Activated T-cell treated with anti-CD3 and anti-CD28 coated beads, Interleukin-2, amount 50 U/mL, for 24 hours (primary cell): ENCODE measurements around the gene SEC24B.

Experiments used
- DNase-seq: peaks from one replicate; pipeline ENCODE4 v3.0.0-alpha.2; 2020
- H3K27ac Mint-ChIP-seq: 2 replicates; pipeline ENCODE4 v1.8.0; 2020; ENCODE audit warnings: mild to moderate bottlenecking, mixed read lengths
- H3K27me3 Mint-ChIP-seq: 2 replicates; pipeline ENCODE4 v1.8.0; 2020; ENCODE audit warnings: mixed read lengths
- H3K36me3 Mint-ChIP-seq: 2 replicates; pipeline ENCODE4 v1.8.0; 2020; ENCODE audit warnings: low read depth, mixed read lengths
- H3K4me1 Mint-ChIP-seq: 2 replicates; pipeline ENCODE4 v1.8.0; 2020; ENCODE audit warnings: low read depth, mixed read lengths
- H3K4me3 Mint-ChIP-seq: 2 replicates; pipeline ENCODE4 v1.8.0; 2020; ENCODE audit warnings: mild to moderate bottlenecking, moderate library complexity, mixed read lengths
- H3K9me3 Mint-ChIP-seq: 2 replicates; pipeline ENCODE4 v1.8.0; 2020; ENCODE audit warnings: mixed read lengths

Gene SEC24B

GRCh38 chr4:109414938-109415337 lies 18.7 kb upstream of the SEC24B start:
- H3K27me3 Mint-ChIP-seq, result no peaks in the 10 kb centered on the region
- H3K4me1 Mint-ChIP-seq, result peaks cover 7% of the 10 kb centered on the region
- no peak overlapping the region for H3K4me3 Mint-ChIP-seq
- no peak overlapping the region for H3K27ac Mint-ChIP-seq
- no peaks in the 10 kb centered on the region for H3K9me3 Mint-ChIP-seq
- no peak for DNase-seq
- H3K36me3 Mint-ChIP-seq, result no peaks in the 10 kb centered on the region

GRCh38 chr4:109418588-109418987 lies 15.0 kb upstream of the SEC24B start:
- Mint-ChIP-seq H3K4me1 (peaks cover 2% of the 10 kb centered on the region), H3K4me3 (no peak overlapping the region), H3K27me3 (no peaks in the 10 kb centered on the region), H3K9me3 (no peaks in the 10 kb centered on the region), H3K36me3 (no peaks in the 10 kb centered on the region), H3K27ac (no peak overlapping the region)
- no peak for DNase-seq

GRCh38 chr4:109419679-109420078 lies 13.9 kb upstream of the SEC24B start:
- Mint-ChIP-seq H3K27me3 (no peaks in the 10 kb centered on the region), H3K4me1 (peaks cover 2% of the 10 kb centered on the region), H3K4me3 (no peak overlapping the region), H3K9me3 (no peaks in the 10 kb centered on the region), H3K36me3 (no peaks in the 10 kb centered on the region), H3K27ac (no peak overlapping the region)
- no peak for DNase-seq

- Mint-ChIP-seq H3K4me3 (no peak overlapping the region), H3K27ac (no peak overlapping the region), H3K27me3 (no peaks in the 10 kb centered on the region)
Observed at GRCh38 chr4:109424093-109424841, 9.3 kb upstream of the SEC24B start.

GRCh38 chr4:109425405-109425804 lies 8.2 kb upstream of the SEC24B start:
- DNase-seq, result no peak
- no peaks in the 10 kb centered on the region for H3K9me3 Mint-ChIP-seq
- peaks cover 26% of the 10 kb centered on the region for H3K4me1 Mint-ChIP-seq
- no peak overlapping the region for H3K4me3 Mint-ChIP-seq
- peaks cover 9% of the 10 kb centered on the region for H3K36me3 Mint-ChIP-seq
- no peak overlapping the region for H3K27ac Mint-ChIP-seq
- H3K27me3 Mint-ChIP-seq, result no peaks in the 10 kb centered on the region

More at GRCh38 chr4:109424093-109424841, 9.3 kb upstream of the SEC24B start:
- Mint-ChIP-seq H3K9me3 (no peaks in the 10 kb centered on the region), H3K4me1 (peaks cover 15% of the 10 kb centered on the region), H3K36me3 (no peaks in the 10 kb centered on the region)
- DNase-seq, result no peak

- Mint-ChIP-seq H3K4me3 (peak overlapping the region; percentile 5), H3K4me1 (peaks cover 43% of the 10 kb centered on the region), H3K9me3 (no peaks in the 10 kb centered on the region), H3K36me3 (peaks cover 21% of the 10 kb centered on the region), H3K27ac (peak overlapping the region; percentile 90), H3K27me3 (no peaks in the 10 kb centered on the region)
- DNase-seq, result no peak
Observed at GRCh38 chr4:109429545-109429944, 4.1 kb upstream of the SEC24B start.

GRCh38 chr4:109432203-109432602 lies 1.4 kb upstream of the SEC24B start:
- peak overlapping the region; percentile 82 for H3K4me3 Mint-ChIP-seq
- peak overlapping the region; percentile 96 for H3K27ac Mint-ChIP-seq
- peaks cover 27% of the 10 kb centered on the region for H3K36me3 Mint-ChIP-seq
- H3K27me3 Mint-ChIP-seq, result no peaks in the 10 kb centered on the region
- no peak for DNase-seq
- peaks cover 65% of the 10 kb centered on the region for H3K4me1 Mint-ChIP-seq
- no peaks in the 10 kb centered on the region for H3K9me3 Mint-ChIP-seq

- Mint-ChIP-seq H3K27me3 (no peaks in the 10 kb centered on the region), H3K27ac (peak overlapping the region; percentile 96), H3K36me3 (peaks cover 28% of the 10 kb centered on the region), H3K4me3 (peak overlapping the region; percentile 82), H3K4me1 (peaks cover 69% of the 10 kb centered on the region), H3K9me3 (no peaks in the 10 kb centered on the region)
- DNase-seq, result no peak
Observed at GRCh38 chr4:109432696-109433095, 919 bp upstream of the SEC24B start.

- Mint-ChIP-seq H3K27ac (peak overlapping the region; percentile 68), H3K4me1 (peaks cover 73% of the 10 kb centered on the region), H3K9me3 (no peaks in the 10 kb centered on the region), H3K4me3 (peak overlapping the region; percentile 86), H3K27me3 (no peaks in the 10 kb centered on the region), H3K36me3 (peaks cover 38% of the 10 kb centered on the region)
- DNase-seq, result peak; percentile 56
Observed at GRCh38 chr4:109434007-109434971, 674 bp downstream of the SEC24B start.

GRCh38 chr4:109435635-109436034 lies 2.0 kb downstream of the SEC24B start:
- Mint-ChIP-seq H3K27me3 (no peaks in the 10 kb centered on the region), H3K9me3 (no peaks in the 10 kb centered on the region), H3K4me3 (peak overlapping the region; percentile 86), H3K4me1 (peaks cover 67% of the 10 kb centered on the region), H3K36me3 (peaks cover 29% of the 10 kb centered on the region), H3K27ac (peak overlapping the region; percentile 63)
- DNase-seq, result no peak

- H3K27me3 Mint-ChIP-seq, result no peaks in the 10 kb centered on the region
- H3K4me3 Mint-ChIP-seq, result peak overlapping the region; percentile 12
- H3K27ac Mint-ChIP-seq, result peak overlapping the region; percentile 63
- no peaks in the 10 kb centered on the region for H3K9me3 Mint-ChIP-seq
- H3K36me3 Mint-ChIP-seq, result peaks cover 27% of the 10 kb centered on the region
- H3K4me1 Mint-ChIP-seq, result peaks cover 71% of the 10 kb centered on the region
- no peak for DNase-seq
Observed at GRCh38 chr4:109436504-109436903, 2.9 kb downstream of the SEC24B start.

- H3K27me3 Mint-ChIP-seq, result no peaks in the 10 kb centered on the region
- H3K4me3 Mint-ChIP-seq, result no peak overlapping the region
- H3K4me1 Mint-ChIP-seq, result peaks cover 77% of the 10 kb centered on the region
- DNase-seq, result no peak
- no peaks in the 10 kb centered on the region for H3K9me3 Mint-ChIP-seq
- H3K27ac Mint-ChIP-seq, result no peak overlapping the region
- peaks cover 37% of the 10 kb centered on the region for H3K36me3 Mint-ChIP-seq
Observed at GRCh38 chr4:109440948-109441347, 7.3 kb downstream of the SEC24B start.

GRCh38 chr4:109441862-109442458 lies 8.3 kb downstream of the SEC24B start:
- no peak for DNase-seq
- H3K27ac Mint-ChIP-seq, result no peak overlapping the region
- H3K4me3 Mint-ChIP-seq, result no peak overlapping the region
- H3K36me3 Mint-ChIP-seq, result peaks cover 45% of the 10 kb centered on the region
- H3K4me1 Mint-ChIP-seq, result peaks cover 76% of the 10 kb centered on the region
- H3K27me3 Mint-ChIP-seq, result no peaks in the 10 kb centered on the region
- H3K9me3 Mint-ChIP-seq, result no peaks in the 10 kb centered on the region

GRCh38 chr4:109444182-109444844 lies 10.7 kb downstream of the SEC24B start:
- no peak for DNase-seq
- Mint-ChIP-seq H3K27me3 (no peaks in the 10 kb centered on the region), H3K27ac (no peak overlapping the region), H3K36me3 (peaks cover 54% of the 10 kb centered on the region), H3K4me1 (peaks cover 74% of the 10 kb centered on the region), H3K4me3 (no peak overlapping the region), H3K9me3 (no peaks in the 10 kb centered on the region)
